GM18517 (cell line): Measurements from ENCODE around the gene FOXJ2.
"Not testable (repeated sequence)": the region's sequence is repeated elsewhere in the genome, so short reads cannot be mapped to it uniquely, and the experiment has no call there.

Source experiments
- ATAC-seq: cut with Tn5 transposase; IDR thresholded peaks from one replicate; pipeline ENCODE4 v1.9.1; 2021; ENCODE audit warnings: mild to moderate bottlenecking, moderate library complexity; ENCODE audit not compliant: unreplicated experiment

The FOXJ2 gene

DNA sequence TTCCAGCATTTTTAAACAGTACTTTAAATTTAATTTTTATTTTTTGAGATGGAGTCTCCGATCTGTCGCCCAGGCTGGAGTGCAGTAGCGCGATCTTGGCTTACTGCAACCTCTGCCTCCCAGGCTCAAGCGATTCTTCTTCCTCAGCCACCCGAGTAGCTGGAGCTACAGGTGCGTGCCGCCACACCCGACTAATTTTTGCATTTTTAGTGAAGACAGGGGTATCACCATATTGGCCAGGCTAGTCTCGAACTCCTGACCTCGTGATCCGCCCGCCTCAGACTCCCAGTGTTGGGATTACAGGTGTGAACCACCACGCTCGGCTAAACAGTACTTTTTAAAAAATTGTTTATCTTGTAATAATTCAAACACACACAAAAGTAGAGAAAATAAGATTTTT is 4.2 kb upstream of the FOXJ2 start:
- ATAC-seq: no peak

DNA sequence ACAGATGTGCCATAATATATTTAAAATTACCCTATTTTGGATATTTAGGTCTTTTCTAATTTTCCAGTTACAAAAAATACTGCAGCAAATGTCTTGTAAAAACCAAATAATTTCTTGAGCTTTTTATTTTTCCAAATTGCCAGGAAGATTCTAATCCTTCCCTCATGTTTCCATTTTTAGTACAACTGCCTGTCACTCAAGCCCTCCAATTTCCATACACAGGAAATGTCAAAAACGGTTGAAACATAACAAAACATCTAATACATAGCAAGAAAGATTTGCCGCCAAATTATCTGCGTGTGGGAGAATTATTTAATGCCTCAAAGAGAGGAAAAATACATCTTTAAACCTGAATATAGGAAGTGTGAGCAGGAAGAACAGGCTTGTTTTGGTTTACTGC is 2.3 kb upstream of the FOXJ2 start:
- no peak for ATAC-seq

DNA sequence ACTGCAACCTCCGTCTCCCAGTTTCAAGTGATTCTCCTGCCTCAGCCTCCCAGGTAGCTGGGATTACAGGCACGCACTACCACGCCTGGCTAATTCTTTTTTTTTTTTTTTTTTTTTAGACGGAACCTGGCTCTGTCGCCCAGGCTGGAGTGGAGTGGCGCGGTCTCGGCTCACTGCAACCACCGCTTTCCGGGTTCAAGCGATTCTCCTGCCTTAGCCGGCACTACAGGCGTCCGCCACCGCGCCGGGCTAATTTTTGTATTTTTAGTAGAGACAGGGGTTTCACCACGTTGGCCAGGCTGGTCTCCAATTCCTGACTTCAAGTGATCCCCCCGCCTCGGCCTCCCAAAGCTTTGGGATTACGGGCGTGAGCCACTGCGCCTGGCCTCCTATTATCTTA is 1.5 kb upstream of the FOXJ2 start:
- ATAC-seq: not testable (repeated sequence)

- ATAC-seq: no peak
Observed at GRCh38 chr12:8031872-8032241, 659 bp upstream of the FOXJ2 start.

DNA sequence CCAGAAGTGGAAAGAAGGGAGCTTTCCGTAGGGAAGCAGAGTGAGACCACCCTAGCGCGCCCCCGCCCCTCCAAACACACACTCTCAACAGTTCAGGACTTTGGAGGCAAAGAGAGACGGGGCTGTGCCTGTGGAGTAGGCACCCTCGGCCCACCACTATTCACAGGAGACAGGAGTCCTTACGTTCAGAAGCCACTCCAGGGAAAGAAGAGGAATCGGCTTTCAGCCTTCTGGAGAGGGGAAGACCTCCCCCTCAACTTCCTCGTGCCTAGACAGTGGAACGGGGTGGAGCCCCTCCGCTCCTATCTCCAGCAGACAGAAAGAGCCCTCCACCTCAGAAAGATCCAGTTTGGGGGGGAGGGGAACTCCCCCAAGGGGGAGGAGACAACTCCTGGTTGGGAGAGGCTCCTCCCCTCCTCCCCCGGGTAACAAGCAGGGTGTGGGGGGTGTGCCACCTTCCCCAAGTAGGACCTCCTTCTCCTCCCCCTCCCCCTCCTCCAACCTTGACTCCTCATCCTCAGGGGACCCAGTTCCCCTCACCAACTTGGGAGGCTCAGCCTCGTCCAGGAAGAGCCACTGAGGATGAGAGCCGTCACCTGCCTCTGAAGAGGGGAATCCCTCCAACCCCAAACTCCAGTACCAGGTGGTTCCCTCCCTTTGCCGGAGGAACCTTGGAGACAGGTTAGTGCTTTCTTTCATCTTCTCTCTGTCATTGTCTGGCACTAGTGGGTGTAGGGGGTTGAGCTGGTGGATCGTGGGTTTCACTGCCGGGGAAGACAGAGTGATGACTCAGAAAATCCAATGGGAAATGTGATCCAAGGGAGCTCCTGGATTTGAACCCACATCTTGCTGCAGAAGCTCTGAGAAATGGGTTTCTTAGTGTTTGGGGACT is 883 bp downstream of the FOXJ2 start:
- ATAC-seq: no peak

GRCh38 chr12:8034802-8035201 is 2.3 kb downstream of the FOXJ2 start:
- no peak for ATAC-seq

DNA sequence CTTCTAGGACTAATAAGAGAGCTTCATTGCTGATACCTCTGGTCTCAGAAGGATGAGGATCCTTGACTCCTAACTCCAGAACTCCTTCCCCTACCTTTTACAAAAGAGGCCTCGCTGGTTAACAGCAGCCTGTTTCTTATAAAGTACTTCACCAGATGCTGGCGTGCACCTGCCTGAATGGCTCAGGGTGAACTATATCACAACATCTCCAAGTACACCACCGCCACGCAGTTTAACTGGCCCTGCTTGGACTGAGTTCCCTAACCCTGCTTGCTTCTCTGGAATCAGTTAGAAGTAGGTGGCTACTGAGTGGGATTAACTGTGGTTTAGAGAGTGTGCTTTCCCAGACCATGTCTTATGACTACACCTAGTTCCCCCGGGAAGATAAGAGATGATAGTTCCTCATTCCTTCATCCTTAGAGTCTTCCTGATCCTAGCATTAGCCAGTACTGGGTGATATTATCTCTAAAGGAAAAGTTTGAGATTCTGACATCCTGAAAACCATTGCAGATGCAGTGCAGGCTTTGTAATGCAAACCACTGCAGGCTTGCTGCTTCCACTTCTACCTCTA is 3.0 kb downstream of the FOXJ2 start:
- ATAC-seq: no peak

DNA sequence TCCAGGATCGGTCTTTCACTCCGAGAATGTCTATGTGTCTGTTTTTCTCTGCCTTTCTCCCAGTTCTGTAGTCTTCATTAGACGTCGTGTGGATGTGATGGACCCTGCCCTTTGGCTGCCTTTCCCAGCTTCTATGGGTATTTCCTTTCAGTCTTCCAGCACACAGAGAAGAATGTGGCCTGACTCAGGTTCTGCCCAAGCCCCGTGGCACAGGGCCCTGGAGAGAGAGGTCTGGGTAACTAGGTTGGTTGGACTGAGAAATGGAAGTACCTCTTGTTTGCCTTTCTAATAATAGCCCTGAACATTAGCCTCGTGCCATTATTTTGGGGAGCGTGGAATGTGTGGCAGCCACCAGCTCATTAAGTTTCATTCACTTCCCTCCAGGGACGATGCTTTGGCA is 3.8 kb downstream of the FOXJ2 start:
- no peak for ATAC-seq

- ATAC-seq: no peak
Observed at GRCh38 chr12:8037046-8037663, 4.6 kb downstream of the FOXJ2 start.

DNA sequence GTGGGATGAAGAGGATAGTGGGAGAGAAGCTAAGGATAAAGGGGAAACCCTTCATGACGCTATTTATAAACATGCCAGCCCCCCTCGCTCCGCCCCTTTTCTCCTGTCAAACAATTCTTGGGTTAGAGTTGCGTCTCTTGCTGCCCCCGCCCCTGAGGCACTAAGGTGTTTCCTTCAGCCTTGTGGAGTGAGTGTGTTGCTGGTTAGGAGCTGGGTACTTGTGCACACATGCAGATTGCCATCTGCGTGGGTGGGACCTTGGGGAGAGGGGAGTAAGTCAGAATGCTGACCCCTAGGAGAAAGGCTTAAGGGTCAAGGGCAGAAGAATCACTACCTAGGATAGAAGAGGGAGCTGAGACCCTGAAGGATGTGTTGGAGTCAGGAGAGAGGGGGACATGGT is 5.4 kb downstream of the FOXJ2 start:
- ATAC-seq: no peak

- no peak for ATAC-seq
Observed at GRCh38 chr12:8038659-8039114, 6.2 kb downstream of the FOXJ2 start.

GRCh38 chr12:8040791-8041190 is 8.3 kb downstream of the FOXJ2 start:
- ATAC-seq: no peak

- ATAC-seq: no peak
Observed at GRCh38 chr12:8045952-8046944, 13.7 kb downstream of the FOXJ2 start.

- no peak for ATAC-seq
Observed at GRCh38 chr12:8047842-8048241, 15.3 kb downstream of the FOXJ2 start.

- ATAC-seq: no peak
Observed at GRCh38 chr12:8048906-8049305, 16.4 kb downstream of the FOXJ2 start.

DNA sequence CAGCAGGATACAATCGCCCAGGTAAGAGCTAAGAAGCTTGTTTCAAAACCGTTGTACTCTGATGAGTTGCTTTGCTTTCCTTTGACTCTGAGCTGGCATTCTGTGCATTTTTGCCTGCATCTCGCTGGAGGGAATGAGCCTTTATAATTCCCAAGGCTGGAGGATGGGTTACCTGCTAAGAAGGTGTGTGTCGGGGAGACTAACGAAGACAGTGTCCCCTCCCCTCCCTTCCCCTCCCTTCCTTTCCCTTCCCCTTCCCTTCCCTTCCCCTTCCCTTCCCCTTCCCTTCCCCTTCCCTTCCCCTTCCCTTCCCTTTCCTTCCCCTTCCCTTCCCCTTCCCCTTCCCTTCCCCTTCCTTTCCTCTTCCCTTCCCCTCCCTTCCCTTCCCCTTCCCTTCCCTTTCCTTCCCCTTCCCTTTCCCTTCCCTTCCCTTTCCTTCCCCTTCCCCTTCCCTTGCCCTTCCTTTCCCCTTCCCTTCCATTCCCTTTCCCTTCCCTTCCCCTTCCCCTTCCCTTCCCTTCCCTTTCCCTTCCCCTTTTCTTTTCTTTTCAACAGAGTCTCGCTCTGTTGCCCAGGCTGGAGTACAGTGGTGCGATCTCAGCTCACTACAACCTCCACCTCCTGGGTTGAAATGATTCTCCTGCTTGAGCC is 18.2 kb downstream of the FOXJ2 start:
- ATAC-seq: no peak

GRCh38 chr12:8052679-8053078 is 20.2 kb downstream of the FOXJ2 start:
- no peak for ATAC-seq

- ATAC-seq: no peak
Observed at GRCh38 chr12:8054816-8055215, 22.3 kb downstream of the FOXJ2 start.

GRCh38 chr12:8057306-8057705 is 24.8 kb downstream of the FOXJ2 start:
- no peak for ATAC-seq

GRCh38 chr12:8057839-8058238 is 25.3 kb downstream of the FOXJ2 start:
- no peak for ATAC-seq
